C4-2B (cell line): ENCODE measurements around the gene ADGB.

ENCODE experiments used
- CTCF ChIP-seq: fragments of 450-650 bp; conservative IDR thresholded peaks from 2 replicates; pipeline ENCODE4 v1.5.1; 2017; ENCODE audit warnings: mild to moderate bottlenecking
- ZFX ChIP-seq: fragments of 450-650 bp; IDR thresholded peaks from 2 replicates; pipeline ENCODE4 v1.6.1; 2017

GRCh38 chr6:146651482-146651863 lies 52.7 kb downstream of the ADGB start:
- TF ChIP-seq CTCF (no peak), ZFX (no peak)
